HEK293T (cell line): ENCODE data around the gene GATA2.

ENCODE experiments used
- ARNT ChIP-seq: fragments of 450-650 bp; IDR thresholded peaks from 2 replicates; pipeline ENCODE4 v1.6.1; 2017; ENCODE audit warnings: mild to moderate bottlenecking
- BHLHE40 ChIP-seq: fragments of 450-650 bp; IDR thresholded peaks from 2 replicates; pipeline ENCODE4 v1.6.1; 2016; ENCODE audit warnings: mild to moderate bottlenecking, moderate library complexity, borderline replicate concordance
- CTBP1 ChIP-seq: fragments of 450-650 bp; IDR thresholded peaks from 2 replicates; pipeline ENCODE4 v1.6.1; 2016; ENCODE audit warnings: borderline replicate concordance
- ELF4 ChIP-seq: fragments of 450-650 bp; IDR thresholded peaks from 2 replicates; pipeline ENCODE4 v1.6.1; 2017; ENCODE audit warnings: antibody characterized with exemption
- FOXA1 ChIP-seq: fragments of 450-650 bp; IDR thresholded peaks from 2 replicates; pipeline ENCODE4 v1.6.1; 2016; ENCODE audit warnings: mild to moderate bottlenecking
- FOXK2 ChIP-seq: fragments of 450-650 bp; IDR thresholded peaks from 2 replicates; pipeline ENCODE4 v1.6.1; 2016; ENCODE audit warnings: mild to moderate bottlenecking
- FOXM1 ChIP-seq: fragments of 450-650 bp; IDR thresholded peaks from 2 replicates; pipeline ENCODE4 v1.6.1; 2017; ENCODE audit warnings: mild to moderate bottlenecking, borderline replicate concordance
- LEF1 ChIP-seq: fragments of 450-650 bp; IDR thresholded peaks from 2 replicates; pipeline ENCODE4 v1.6.1; 2017; ENCODE audit warnings: mild to moderate bottlenecking, borderline replicate concordance
- NFRKB ChIP-seq: fragments of 450-650 bp; IDR thresholded peaks from 2 replicates; pipeline ENCODE4 v1.6.1; 2016; ENCODE audit warnings: mild to moderate bottlenecking, moderate library complexity
- SP1 ChIP-seq: fragments of 450-650 bp; IDR thresholded peaks from 2 replicates; pipeline ENCODE4 v1.6.1; 2017
- SUZ12 ChIP-seq: fragments of 450-650 bp; IDR thresholded peaks from 2 replicates; pipeline ENCODE4 v1.6.1; 2016; ENCODE audit warnings: mild to moderate bottlenecking

- no peak for TF ChIP-seq CTBP1
- TF ChIP-seq LEF1: no peak
- TF ChIP-seq SUZ12: no peak
- TF ChIP-seq SP1: no peak
- no peak for TF ChIP-seq NFRKB
- no peak for TF ChIP-seq ARNT
- TF ChIP-seq FOXK2: no peak
- no peak for TF ChIP-seq FOXA1
- no peak for TF ChIP-seq FOXM1
- TF ChIP-seq ELF4: no peak
- no peak for TF ChIP-seq BHLHE40
Observed at GRCh38 chr3:128537091-128537703, 44.2 kb upstream of the GATA2 start.
